Right renal pelvis (tissue), 4 donors: ENCODE results near the gene CCL17. TPM values are rescaled to one million over a fixed set of nuclear protein-coding genes. Genes with fewer than 3 reads are reported as not detected.
"Not testable (repeated sequence)": the region's sequence is repeated elsewhere in the genome, so short reads cannot be mapped to it uniquely, and the experiment has no call there.

ENCODE experiments used
- DNase-seq, 4 donors: peaks; one replicate each; pipeline ENCODE4 v3.0.0-alpha.2; 2013; ENCODE audit warnings: low read depth in 4 of 4, low spot score in 3 of 4, missing footprints in 1 of 4
- polyA plus RNA-seq, 4 donors: library from polyadenylated mRNA; unstranded; fragments of 120-200 nt; gene quantifications; one replicate each; pipeline ENCODE4 v1.2.1, GENCODE V29; 2013; ENCODE audit not compliant: insufficient read length in 4 of 4

The CCL17 gene
- polyA plus RNA-seq, 4 donors, result 0.13 to 0.32 TPM; not detected in 2

DNA sequence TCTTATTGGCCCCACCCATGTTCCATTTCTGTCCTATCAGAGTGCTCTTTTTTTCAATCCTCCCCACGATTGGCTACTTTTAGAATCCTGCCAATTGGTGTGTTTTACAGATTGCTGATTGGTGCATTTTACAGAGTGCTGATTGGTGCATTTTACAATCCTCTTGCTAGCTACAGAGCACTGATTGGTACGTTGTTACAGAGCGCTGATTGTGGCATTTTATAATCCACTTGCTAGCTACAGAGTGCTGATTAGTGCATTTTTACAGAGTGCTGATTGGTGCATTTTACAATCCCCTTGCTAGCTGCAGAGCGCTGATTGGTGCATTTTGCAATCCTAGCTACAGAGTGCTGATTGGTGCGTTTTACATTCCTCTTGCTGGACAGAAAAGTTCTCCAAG is 9.5 kb upstream of the CCL17 start:
- no peak for DNase-seq

DNA sequence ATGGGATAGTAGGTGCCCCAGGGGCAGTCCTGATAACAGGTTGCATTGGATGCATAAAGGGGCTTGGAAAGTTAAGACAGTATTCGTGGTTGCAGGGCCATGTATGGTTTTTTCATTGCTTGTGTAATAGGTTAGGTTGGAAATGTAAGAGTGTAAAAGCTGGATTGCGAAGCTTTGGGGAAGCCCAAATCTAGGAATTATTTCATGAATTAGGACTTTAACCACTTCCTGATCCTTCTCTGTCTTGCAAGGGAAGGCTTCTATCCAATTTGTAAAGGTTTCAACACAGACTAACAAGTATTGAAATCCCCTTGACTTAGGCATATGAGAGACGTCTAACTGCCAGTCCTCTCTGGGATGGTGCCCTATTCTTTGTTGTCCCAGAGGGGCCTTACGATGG is 7.8 kb upstream of the CCL17 start:
- no peak for DNase-seq

DNA sequence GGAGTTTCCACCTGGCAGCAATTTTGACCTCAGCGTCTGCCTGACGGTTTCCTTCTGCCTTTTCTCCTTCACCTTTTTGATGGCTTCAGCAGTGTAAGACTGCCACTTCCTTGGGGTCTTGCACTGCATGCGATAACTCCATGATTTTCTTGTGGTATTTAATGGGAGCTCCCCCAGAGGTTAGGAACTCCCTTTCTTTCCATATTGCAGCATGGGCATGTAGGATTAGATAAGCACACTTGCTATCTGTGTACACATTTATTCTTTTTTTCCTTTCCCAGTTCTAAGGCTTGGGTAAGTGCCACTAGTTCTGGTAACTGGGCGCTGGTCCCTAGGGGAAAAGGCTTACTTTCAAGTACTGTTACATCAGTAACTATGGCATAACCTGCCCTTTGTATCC is 7.1 kb upstream of the CCL17 start:
- DNase-seq, result not testable (repeated sequence)

DNA sequence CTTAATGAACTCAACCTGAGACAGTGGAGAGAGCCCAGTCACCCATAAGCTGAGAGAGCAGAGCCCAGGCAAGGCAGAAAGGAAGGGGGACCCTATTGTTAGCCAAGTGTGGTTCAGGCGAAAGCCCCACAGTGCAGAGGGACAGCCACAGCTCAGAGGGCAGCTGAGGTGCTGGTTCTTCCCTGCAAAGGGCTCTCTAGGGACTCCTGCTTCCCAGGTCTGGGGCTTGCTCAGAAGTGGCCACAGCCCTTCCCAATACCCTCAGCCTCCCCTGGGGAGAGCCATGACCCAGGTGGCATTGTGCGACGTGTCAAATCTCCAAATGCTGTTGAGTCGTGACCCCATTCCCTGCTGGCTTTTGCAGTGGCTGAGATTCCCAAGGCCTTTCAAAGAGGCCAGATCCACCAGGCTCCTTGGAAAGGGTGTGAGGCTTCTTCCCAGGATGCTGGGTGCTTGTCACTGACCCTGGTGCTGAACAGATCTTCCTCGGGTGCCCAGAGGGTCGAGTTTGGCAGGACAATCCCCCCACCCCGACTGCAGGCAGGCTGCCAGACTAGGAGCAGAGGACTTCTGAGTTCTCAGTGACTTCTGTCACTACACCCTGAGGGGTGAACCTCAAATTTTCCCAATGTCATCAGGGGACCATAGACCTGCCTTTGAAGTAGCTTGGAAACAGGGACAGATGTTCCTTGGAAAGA is 2.5 kb upstream of the CCL17 start:
- DNase-seq, result no peak

DNA sequence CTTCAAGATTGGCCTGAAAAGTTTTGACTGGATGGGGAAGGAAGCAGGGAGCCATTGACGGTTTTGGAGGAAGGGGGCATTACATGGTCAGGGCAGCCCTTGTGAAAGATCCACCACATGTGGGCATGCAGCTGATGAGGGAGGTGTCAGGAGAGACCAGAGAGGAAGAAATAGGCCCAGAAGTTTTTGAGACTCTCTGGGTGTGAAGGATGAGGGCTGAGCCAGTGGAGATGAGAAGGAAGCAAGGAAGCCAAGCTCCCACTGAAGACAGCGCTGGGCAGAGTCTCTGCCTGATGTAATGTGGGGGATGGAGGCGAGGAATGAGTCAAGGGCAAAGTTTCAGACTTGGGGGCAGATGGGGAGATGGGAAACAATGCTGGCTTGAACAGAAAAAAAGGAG is 530 bp downstream of the CCL17 start:
- no peak for DNase-seq

DNA sequence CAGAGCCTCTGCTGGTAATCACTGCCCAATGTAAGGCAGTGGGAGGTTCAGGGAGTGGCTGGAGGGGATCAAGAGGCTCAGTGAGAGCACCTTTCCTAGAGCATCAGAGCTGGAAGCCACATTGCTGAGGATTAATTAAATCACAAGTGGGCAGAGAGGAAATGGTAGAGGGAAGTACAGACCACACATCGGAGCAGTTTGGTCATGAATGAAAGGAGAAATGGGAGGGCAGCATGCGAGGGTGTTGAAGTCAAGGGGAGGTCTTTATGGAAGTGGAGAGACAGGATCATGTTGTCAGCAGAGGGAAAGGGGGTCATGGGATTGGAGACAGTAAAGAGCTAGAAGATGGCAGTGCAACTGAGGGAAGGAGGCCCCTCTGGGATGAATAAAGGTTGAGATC is 2.3 kb downstream of the CCL17 start:
- DNase-seq, result no peak

DNA sequence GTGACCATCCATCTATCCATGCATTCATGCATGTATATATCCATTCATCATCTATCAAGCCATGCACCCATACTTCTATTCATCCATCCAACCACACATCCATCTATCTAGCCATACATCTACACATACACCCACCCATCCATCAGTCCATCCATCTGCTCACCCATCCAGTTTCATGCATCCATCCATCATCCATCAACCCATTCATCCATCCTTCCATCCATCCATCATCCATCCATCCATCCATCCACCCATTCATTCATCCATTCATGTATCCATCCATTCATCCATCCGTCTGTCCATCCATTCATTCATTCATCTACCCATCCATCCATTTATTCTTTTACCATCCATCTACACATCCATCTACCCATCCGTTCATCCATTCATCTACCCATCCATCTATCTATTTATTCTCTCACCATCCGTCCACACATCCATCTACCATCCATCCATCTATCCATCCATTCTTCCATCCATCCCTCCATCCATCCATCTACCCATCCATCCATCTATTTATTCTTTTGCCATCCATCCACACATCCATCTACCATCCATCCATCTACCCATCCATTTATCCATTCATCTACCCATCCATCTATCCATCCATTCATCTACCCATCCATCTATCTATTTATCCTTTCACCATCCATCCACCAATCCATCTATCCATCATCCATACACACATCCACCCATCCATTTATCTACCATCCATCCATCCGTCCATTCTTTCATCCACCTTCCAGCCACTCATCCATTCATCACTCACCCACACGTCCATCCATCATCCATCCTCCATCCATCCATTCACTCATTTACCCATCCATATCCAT is 3.2 kb downstream of the CCL17 start:
- no peak for DNase-seq

DNA sequence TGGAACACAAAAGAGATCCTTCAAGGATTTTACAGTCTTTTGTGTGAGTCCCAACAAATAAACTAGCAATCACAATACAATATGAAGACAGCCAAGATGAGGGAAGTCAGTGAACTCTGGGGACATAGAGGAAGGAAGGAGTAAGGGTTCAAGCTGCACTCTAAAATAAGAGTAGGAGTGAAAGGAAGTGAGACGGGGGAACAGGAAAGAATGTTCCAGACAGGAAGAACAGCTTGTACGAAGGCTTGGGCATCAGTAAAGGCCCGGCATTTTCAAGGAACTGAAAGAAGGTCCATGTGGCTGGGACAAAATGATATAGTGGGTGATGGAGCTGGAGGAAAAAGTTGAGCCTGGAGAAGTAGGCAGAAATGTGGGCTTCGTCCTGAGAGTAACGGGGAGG is 4.5 kb downstream of the CCL17 start:
- no peak for DNase-seq

DNA sequence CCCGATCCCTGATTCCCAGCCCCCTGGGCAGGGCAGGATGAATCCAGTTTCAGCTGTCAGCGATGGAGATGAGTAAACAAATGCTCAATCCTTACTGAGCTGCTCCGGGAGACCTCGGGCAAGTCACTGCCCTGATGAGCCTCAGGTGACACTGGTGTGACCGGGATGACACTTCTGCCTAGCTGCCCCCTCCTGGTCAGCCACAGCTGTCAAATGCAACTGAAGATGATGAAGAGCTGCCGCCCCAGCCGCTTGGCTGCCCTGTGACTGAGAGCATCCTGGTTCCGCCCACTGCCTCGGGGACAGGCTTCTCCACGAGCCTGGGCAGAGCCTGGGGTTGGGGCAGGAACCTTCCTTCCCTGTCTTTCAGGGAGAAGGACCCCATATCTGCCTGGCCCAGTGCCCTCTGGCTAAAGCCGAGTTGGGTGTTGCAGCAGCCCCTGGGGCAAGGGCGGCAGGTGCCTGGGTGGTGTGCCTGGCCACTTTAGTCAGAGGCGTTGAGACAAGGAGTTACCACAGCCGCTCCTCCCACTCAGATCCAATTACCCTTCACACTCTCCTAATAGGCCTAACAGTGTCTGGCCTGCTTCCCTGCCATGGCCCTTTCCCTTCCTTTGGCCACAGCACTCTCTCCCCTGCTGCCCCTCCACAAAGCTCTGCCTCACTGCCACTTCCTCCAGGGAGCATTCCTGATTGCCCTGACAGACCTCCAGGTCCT is 5.5 kb downstream of the CCL17 start:
- no peak for DNase-seq

DNA sequence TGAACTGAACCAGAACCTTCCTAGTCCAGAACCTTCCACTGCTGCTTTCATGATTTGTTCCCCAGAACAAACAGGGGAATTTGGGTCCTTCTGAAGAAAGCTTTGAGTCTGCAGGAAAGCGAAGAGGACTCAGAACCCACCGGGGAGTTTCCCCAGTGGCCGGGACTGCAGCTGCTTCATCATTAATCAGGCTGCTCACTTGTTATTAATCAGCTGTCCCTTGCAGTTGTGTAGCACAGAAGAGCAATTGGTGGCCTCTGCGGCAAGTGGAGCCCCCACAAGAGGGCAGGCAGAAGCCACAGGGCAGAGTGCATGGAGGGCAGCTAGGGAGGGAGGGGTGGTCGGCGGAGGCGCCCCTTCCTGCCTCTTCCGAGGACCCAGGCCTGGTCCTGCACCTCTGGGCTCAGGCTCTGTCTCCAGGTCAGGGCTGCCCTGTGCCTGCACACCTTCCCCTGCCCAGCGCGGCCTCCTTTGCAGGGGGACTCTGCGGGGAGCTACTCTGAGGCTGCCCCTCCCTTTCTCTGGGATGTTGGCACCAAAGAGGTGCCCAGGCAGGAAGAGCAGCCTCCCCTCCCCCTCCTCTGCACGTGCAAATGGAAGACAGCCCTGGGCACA is 6.9 kb downstream of the CCL17 start:
- DNase-seq, result no peak

DNA sequence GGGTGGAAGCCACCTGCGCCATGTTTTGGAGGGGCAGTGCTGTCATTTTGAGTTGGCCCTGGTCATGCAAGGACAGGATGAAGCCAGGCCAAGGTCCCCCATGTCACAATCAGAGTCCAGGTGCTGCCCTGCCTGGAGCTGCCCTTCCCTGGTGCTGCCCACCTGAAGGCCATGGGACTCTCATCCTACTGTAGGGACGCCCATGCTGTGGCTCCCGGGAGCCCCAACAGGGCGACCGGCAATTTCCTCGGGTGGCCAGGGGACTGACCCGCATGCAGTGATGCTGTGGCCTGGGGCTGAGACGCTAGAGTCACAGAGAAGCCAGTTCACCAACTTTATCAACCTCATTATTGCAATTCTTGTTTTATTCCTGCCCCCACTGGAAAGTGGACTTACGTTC is 8.0 kb downstream of the CCL17 start:
- DNase-seq, result no peak

DNA sequence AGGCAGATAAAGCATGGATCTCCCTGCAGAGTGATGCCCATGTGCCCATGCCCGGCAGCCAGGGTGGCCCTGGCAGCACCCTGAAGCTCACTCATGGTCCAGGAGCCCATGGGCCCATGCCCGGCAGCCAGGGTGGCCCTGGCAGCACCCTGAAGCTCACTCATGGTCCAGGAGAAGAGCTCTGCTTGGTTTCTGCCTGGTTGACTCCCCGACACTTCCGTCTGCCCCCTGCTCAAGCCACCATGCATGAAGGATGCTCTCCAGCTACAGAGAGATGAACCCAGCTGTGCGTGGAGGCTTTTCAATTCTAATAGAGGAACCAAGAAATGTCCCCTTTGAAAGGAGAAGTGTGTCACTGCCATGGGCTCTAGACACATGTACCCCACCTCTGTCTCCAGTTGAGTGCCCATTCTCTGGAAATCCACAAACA is 8.7 kb downstream of the CCL17 start:
- no peak for DNase-seq

DNA sequence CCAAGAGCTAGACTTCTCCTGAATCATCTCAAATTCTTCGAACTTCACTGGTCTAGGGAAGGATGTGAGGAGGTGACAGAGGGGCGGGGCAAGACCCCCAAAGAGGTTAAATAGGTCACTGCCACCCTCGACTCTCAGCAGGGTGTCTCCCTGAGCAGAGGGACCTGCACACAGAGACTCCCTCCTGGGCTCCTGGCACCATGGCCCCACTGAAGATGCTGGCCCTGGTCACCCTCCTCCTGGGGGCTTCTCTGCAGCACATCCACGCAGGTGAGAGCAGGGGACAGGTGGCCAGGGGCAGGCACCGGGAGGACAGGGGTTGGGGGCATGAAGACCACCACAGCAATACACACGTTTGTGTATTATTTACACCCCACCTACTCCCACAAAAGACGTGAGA is 9.2 kb downstream of the CCL17 start:
- DNase-seq, result no peak

DNA sequence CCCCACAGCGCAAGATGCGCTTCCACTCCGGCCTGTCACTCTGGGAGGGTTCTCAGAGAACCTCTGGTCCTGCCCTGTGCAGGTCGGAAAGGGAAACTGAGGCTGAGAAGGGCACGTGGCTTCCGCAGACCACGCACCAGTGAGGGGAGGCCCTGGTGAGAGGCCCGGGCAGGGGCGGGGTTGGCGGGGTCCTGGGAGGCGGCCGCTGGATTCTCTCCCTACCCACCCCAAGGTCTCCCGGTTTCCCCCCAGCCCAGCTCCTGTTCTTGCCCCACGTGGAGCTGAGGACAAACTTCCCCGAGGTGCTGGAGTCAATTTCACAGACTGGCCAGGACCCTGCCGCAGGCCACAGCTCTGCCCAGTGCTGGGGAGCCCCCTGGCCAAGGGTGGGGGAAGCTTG is 11.5 kb downstream of the CCL17 start:
- no peak for DNase-seq

DNA sequence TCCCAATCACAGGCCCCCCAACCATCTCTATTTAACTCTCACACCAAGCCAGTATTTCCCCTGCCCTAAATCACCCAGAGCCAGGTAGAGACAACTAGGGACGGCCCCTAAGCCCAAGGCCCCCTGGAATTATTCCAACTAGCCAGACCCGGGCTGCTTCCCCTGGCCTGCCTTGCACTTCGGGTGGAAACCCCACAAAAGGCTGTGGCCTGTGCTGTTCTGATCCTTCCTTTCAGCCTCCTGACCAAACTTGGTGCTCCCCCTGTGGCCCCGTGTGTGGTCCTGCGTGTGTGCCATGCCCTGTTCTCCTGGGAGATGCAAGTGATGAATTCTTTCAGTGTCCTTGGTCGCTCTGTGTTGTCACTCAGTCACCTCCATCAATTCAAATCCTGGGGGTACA is 14.9 kb downstream of the CCL17 start:
- no peak for DNase-seq

DNA sequence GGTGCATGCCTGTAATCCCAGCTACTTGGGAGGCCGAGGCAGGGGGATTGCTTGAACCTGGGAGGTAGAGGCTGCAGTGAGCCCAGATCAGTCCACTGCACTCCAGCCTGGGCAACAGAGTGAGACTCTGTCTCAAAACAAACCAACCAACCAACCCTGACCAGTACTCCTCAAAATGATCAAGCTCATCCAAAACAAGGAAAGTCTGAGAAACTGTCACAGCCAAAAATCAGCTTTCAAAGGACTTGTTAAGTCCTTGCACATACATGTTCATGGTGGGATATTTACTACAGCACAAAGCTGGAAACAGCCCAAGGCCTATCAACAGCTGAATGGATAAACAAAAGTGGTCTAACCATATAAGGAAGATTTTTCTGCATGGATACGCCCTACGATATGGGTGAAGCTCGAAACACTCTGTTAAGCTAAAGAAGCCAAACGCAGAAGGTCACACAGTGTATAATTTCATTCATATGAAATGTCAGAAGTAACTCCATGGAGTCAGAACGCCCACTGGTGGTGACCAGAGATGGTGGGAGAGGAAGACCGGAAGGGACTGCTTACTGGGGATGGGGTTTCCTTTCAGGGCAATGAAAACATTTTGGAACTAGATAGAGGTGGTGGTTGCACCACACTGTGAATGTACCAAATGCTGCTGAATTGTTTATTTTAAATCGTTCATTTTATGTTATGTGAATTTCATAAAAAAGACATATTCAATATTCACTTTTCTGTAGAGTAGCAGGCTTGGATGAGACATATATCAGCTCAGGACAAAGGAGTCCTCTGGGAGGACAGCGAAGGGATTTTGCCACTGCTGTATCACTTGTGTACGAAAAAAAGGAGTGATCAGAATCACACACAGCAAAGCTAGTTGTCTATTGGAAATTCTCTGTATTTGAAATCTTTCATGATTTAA is 17.7 kb downstream of the CCL17 start:
- peak in 3 of 4 donors; percentile 55 to 63 (median 61) for DNase-seq

DNA sequence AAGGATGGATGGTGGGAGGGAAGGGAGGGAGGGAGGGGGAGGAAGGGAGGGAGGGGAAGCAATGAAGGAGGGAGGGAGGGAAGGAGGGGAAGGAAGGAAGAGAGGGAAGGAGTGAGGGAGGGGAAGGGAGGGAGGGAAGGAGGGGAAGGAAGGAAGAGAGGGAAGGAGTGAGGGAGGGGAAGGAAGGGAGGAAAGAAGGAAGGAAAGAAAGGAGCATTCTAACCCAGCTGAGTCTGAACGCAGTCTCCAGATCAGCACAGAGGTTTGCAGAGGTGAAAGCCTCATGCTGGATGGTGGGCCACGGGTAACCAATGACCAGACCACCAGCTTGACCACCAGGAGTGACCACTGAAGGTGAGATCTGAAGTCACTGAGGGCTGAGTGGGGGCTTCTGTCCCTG is 18.6 kb downstream of the CCL17 start:
- DNase-seq, result no peak

DNA sequence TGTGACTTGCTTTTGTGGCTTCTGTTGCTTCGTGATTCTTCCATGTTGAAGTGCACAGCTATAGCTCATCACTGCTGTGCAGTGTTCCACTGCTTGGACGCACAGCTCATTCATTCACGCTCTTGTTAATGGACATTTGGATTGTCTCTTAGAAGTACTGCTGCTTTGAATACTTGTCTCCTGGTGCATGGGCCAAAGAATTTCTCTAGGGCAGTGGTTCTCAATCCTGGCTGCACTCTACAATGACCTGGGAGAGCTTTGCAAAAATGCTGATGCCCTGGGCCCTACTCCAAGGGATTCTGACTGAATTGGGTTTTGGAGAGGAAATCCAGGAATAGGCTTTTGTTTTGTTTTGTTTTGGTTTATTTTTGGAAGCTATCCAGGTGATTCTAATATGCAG is 20.0 kb downstream of the CCL17 start:
- DNase-seq, result no peak

DNA sequence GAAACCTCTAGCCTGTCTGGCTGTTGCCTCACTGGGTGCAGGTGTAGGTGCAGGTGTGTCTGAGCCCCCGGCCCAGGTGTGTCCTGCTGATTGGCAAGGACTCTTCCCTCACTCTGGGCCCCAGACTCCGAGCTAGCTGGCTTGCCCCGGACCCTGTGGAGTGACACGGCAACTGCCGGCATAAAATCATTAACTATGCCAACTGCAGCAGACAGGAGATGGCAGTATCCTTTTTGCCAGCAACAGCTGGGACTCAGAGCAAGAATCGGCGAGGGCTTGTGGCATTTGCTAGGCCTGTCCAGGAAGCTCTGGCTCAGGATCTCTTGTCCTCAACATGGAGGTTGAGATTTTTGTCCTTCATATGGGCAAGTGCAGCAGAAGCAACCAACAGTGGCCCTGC is 21.8 kb downstream of the CCL17 start:
- DNase-seq, result no peak

DNA sequence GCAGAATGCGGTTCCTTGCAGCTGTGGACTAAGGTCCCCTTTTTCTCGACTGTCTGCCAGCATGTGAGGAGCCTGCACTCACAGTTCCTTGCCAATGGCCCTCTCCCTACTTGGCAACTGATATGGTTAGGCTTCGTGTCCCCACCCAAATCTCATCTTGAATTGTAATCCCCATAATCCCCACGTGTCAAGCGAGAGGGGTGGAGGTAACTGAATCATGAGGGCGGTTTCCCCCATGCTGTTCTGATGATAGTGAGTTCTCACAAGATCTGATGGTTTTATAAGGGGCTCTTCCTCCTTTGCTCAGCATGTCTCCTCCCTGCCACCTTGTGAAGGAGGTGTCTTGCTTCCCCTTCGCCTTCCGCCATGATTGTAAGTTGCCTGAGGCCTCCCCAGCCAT is 22.7 kb downstream of the CCL17 start:
- DNase-seq, result no peak
